ENCODE data around the gene RALGAPA1. TPM values are rescaled to one million over a fixed set of nuclear protein-coding genes. Genes with fewer than 3 reads are reported as not detected.
"Not testable (repeated sequence)": the region's sequence is repeated elsewhere in the genome, so short reads cannot be mapped to it uniquely, and the experiment has no call there.

The RALGAPA1 gene
- total RNA-seq, 1 donor from 2014 or later, result 31.8 TPM

DNA sequence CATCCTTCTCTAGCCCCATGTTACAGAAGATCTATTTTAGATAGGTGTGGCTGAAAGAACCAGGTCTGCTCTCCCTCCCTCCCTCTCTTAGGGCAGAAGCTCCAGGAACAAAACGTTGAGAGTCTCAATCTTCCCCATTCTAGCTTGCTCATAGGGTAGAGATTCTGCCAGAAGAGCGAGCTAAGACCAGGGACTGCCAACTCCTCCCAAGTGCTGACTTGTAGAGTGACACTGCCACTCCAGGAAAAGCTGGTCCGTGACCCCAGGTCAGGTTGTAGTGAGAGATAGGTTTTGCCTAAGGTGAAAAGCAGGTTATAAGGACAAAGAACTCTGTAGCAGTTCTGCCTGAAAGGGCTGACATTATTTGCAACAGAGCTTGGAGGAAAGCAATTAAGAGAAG lies 201.7 kb downstream of the RALGAPA1 start:
- TF ChIP-seq CTCF (IDR thresholded peaks at IDR 0.05; ENCODE audit: borderline replicate concordance), result no peak
- Histone ChIP-seq H3K4me1 (peaks cover 12% of the 10 kb centered on the region), H3K27me3 (ENCODE audit: low read depth) (no peaks in the 10 kb centered on the region), H3K9me3 (replicated peaks) (no peaks in the 10 kb centered on the region), H3K36me3 (peaks cover 57% of the 10 kb centered on the region), H3K4me3 (no peak overlapping the region), H3K27ac (replicated peaks) (no peak overlapping the region)
- no peak for DNase-seq
- intact Hi-C loops (cut with micrococcal nuclease), result no loop called here

- H3K9me3 ChIP-seq (replicated peaks), result peaks cover 9% of the 10 kb centered on the region
- no peaks in the 10 kb centered on the region for H3K4me1 ChIP-seq
- H3K27me3 ChIP-seq (ENCODE audit: low read depth), result no peaks in the 10 kb centered on the region
- H3K4me3 ChIP-seq, result no peak overlapping the region
- DNase-seq, result no peak
- peaks cover 81% of the 10 kb centered on the region for H3K36me3 ChIP-seq
- intact Hi-C loops (cut with micrococcal nuclease), result no loop called here
- H3K27ac ChIP-seq (replicated peaks), result no peak overlapping the region
- no peak for TF ChIP-seq CTCF (IDR thresholded peaks at IDR 0.05; ENCODE audit: borderline replicate concordance)
Observed at GRCh38 chr14:35600253-35600652, 208.8 kb downstream of the RALGAPA1 start.

DNA sequence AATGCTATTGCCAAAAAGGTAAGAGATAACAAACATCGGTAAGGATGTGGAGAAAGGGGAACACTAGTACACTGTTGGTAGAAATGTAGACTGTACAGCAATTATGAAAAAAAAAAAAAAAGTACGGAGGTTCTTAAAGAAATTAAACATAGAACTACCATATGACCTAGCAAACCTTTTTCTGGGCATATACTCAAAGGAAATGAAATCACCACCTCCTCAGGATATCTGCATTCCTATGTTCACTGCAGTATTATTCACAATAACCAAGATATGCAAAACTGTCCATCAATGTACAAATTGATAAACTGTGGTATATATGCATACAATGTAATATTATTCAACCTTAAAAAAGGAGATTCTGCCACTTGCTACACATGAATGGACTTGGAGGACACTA lies 214.5 kb downstream of the RALGAPA1 start:
- Histone ChIP-seq H3K4me1 (no peaks in the 10 kb centered on the region), H3K36me3 (peaks cover 54% of the 10 kb centered on the region), H3K9me3 (replicated peaks) (peaks cover 9% of the 10 kb centered on the region), H3K27me3 (ENCODE audit: low read depth) (no peaks in the 10 kb centered on the region), H3K27ac (replicated peaks) (no peak overlapping the region), H3K4me3 (no peak overlapping the region)
- intact Hi-C loops (cut with micrococcal nuclease), result no loop called here
- no peak for DNase-seq
- TF ChIP-seq CTCF (IDR thresholded peaks at IDR 0.05; ENCODE audit: borderline replicate concordance), result no peak

GRCh38 chr14:35587373-35587772 lies 221.7 kb downstream of the RALGAPA1 start:
- H3K27ac ChIP-seq (replicated peaks); H3K27me3 ChIP-seq (ENCODE audit: low read depth); DNase-seq; H3K9me3 ChIP-seq (replicated peaks); H3K4me3 ChIP-seq; H3K4me1 ChIP-seq; intact Hi-C loops (cut with micrococcal nuclease): not testable (repeated sequence)
- H3K36me3 ChIP-seq, result peaks cover 40% of the 10 kb centered on the region

DNA sequence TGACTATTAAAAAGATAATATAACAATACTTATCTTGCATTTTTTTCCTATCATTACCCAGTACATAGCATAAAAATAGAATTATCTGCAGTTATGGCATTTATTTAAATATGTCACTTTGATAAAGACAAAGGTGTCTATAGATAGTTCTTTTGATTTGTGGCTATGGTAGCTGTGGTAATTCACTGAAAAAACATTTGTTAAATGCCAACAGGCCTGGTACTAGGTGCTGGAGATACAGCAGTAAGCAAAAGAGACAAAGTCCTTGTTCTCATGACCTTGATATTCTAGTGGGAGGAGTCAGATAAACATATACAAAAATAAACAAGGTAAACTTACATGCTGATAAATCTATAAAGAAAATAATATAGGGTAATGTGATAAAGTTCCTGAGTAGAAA lies 230.5 kb downstream of the RALGAPA1 start:
- H3K4me3 ChIP-seq, result no peak overlapping the region
- no peak for TF ChIP-seq CTCF (IDR thresholded peaks at IDR 0.05; ENCODE audit: borderline replicate concordance)
- peaks cover 1% of the 10 kb centered on the region for H3K36me3 ChIP-seq
- intact Hi-C loops (cut with micrococcal nuclease), result no loop called here
- no peaks in the 10 kb centered on the region for H3K27me3 ChIP-seq (ENCODE audit: low read depth)
- H3K27ac ChIP-seq (replicated peaks), result no peak overlapping the region
- DNase-seq, result no peak
- H3K9me3 ChIP-seq (replicated peaks), result no peaks in the 10 kb centered on the region
- H3K4me1 ChIP-seq, result peaks cover 13% of the 10 kb centered on the region

GRCh38 chr14:35578135-35578534 lies 231.0 kb downstream of the RALGAPA1 start:
- Histone ChIP-seq H3K36me3 (no peaks in the 10 kb centered on the region), H3K4me3 (no peak overlapping the region), H3K4me1 (peaks cover 13% of the 10 kb centered on the region), H3K27ac (replicated peaks) (no peak overlapping the region), H3K27me3 (ENCODE audit: low read depth) (no peaks in the 10 kb centered on the region), H3K9me3 (replicated peaks) (no peaks in the 10 kb centered on the region)
- TF ChIP-seq CTCF (IDR thresholded peaks at IDR 0.05; ENCODE audit: borderline replicate concordance), result no peak
- intact Hi-C loops (cut with micrococcal nuclease), result no loop called here
- no peak for DNase-seq

All from left ventricle myocardium inferior (tissue), 1 donor.